CD4-positive, alpha-beta T cell treated with Interferon alpha-2 for 1 hour (primary cell): ENCODE results near the gene MAL.
"Not testable (repeated sequence)": the region's sequence is repeated elsewhere in the genome, so short reads cannot be mapped to it uniquely, and the experiment has no call there.

ENCODE experiments used
- DNase-seq, 2 donors: peaks; one replicate each; pipeline ENCODE4 v3.0.0-alpha.2; 2020 to 2022

MAL gene

DNA sequence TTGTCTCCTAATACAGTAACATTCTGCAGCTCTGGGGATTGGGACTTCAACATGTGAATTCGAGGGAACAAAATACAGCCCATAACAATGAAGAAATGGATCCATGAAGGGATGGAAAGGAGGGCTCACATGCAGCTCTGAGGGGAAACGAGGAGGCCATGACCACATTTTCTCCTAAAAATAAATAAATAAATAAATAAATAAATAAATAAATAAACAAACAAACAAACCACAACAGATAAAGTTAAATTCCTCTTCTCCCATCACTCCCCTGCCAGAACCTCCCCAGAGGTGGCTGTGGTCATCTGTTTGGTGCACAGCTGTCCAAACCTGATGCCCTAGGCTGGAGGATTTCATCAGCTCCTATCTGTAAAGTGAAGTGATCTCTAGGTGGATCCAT lies 42.7 kb downstream of the MAL start:
- no peak for DNase-seq

DNA sequence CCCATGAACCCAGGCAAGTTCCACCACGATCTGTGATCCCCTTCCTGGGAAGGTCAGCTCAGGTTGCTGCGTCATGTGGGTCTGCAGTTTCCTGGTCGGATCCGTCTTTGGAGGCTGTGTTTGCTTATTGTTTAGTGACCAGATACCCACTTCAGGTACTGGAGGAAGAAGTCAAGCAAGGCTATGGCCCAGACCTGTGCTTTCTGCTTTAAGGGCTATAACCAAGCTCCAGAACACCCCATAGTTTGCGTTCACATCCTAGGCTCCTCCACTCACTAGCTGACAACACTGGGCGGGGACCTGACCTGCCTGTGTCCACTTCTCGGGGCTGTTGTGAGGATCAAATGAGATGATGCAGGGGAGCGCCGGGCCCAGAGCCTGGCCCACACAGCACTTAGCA lies 44.0 kb downstream of the MAL start:
- DNase-seq, result no peak

GRCh38 chr2:95071856-95072255 lies 46.3 kb downstream of the MAL start:
- no peak for DNase-seq

DNA sequence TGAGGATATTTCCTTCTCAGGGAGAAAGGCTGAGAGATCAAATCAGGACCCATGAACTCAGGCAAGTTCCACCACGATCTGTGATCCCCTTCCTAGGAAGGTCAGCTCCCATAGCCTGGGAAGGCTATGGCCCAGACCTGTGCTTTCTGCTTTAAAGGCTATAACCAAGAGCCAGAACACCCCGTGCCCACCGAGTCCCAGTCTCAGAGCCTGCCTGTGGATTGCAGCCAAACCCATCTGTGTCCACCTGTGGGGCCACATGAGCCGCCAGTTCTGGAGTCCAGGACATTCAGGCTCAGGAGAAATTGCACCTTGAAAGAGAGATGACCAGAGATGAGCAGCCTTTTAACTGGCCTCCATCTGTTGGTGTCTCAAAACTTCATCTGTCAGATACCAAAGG lies 46.9 kb downstream of the MAL start:
- DNase-seq, result no peak

DNA sequence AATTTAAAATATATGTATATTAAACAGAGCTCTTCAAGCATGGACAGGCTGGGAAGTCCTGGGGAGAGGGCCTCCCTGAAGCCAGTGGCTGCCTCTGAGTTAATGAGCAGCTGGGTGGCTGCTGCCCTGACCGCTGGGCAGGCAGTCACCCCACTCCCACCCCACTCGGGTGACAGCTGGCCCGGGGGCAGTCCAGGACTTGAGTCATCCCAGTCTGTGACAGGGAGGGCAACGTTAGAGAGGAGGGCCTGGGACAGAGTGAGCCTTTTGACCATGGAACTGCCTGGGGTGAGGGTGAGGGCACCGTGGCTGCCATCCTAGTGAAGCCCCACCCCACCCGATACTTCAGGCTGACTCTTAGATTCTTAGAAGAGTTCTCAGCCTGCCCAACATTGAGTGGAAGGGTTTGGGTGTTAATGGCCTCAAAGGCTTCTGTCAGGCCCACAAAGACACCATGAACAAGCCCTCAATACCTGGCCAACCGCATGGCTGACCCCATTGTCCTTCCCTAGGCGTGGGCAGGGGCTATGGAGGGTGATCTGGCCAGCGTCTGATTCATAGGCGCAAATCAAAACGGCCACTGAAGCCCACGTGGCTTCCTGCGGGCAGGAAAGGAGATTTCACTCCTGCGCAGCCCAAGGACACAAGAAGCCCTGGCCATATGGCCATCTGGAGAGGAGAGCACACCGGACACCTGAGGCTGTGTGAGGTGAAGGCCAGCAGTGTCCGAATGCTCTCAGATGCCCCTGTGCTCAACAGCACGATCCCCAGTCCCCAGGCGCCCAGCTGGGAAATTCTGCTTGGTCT lies 48.6 kb downstream of the MAL start:
- no peak for DNase-seq

GRCh38 chr2:95074663-95075439 lies 49.3 kb downstream of the MAL start:
- peak; percentile 72 to 80 for DNase-seq

DNA sequence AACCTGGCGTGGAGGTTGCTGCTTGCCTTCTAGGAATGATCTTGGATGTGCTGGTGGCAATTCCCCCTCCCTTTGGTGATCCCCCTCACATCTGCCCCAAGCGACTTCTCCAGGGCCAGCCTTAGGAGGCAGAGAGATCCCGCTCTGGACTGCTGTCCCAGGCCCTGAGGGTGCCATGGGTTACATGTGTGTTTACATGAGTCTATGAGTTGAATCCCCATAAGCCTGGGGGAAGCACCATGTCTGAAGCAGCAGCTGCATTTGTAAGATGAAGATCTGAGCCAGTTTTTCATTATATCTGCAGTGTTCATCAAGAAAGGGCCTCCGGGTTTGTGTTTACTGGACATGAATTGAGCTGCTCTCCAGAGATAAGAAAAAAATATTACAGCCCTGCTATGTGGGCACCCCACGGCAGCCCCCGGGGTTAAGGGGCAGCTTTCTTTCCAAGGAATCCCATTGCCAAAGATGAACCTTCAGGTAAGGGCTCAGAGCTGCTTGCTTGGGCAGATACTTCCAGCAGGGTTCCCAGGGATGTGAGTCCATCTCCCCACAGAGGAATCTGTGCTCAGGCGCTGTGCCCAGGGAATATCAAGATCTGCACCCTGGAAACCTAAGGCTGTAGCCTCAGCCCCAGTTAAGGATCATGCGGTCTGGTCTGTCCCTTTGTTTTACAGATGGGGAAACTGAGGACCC lies 50.1 kb downstream of the MAL start:
- DNase-seq, result no peak

DNA sequence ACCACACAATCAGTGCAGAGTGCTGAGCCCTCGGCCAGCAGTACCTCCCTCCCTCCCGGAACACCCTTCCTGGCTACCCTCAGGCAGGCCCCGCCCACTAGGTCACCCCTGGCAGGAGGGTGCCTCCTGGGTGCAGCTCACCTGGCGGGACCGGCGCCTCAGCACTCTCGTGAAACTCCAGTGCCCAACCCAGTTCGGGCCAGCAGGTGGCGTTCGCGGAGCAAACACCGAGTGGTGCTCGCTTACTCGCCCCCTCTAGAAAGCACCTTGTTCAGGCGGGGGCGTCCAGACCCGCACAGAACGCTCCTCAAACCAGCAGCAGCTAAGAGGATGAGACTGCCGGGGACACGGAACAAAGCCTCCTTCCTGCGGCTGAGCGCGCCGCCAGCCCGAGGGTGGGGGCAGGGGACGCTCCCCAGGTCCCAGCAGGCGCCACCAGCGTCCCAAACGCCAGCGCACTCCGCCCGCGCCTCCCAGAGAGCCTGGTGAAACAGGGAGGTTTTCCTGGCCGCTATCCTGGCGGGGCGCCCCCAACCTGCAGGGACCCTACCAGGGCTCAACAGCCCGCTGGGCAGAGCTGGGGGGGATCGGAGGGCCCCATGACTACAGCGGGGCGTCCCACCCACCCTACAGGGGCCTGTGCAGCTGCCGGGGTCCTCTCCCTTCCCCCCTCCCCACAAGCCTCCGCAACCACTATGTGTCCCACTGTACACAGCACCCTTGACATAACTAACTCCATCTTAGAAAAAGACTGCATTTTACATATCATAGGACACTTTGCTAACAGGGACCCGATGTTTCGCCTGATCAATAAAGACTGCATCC lies 51.4 kb downstream of the MAL start:
- DNase-seq, result peak; percentile 85 to 92

- DNase-seq, result no peak
These were observed 52.0 kb downstream of the MAL start for GRCh38 chr2:95077530-95077825.

- DNase-seq, result no peak
These were observed 52.5 kb downstream of the MAL start for GRCh38 chr2:95077861-95078603.

- no peak for DNase-seq
These were observed 53.7 kb downstream of the MAL start for GRCh38 chr2:95079199-95079683.

DNA sequence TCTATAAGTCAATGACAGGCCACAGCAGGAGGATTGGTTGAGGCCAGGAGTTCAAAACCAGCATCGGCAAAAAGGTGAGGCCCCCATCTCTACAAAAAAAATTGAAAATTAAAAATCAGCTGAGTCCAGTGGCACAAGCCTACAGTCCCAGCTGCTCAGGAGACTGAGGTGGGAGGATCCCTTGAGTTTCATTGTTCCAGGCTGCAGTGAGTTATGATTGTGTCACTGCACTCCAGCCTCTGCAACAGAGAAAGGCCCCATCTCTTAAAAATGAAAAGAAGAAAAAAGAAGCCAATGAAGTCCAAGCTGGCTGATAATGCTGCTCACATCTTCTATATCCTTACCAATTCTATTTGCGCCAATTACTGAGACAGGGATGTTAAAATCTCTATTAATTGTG lies 57.0 kb downstream of the MAL start:
- DNase-seq, result no peak

DNA sequence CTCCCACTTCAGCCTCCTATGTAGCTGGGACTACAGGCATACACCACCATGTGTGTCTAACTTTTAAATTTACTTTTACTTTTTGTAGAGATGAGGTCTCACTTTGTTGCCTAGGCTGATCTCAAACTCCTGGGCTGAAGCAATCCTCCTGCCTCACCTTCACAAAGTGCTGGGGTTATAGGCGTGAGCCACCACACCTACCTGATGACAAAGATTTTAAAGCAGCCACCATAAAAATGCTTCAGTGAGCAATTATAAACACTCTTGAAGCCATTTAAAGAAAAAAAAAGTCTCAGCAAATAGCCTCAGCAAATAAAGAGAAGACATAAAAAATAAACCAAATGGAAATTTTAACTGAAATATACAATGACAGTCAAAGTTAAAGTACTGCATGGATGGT lies 60.5 kb downstream of the MAL start:
- DNase-seq, result no peak

GRCh38 chr2:95087379-95087778 lies 61.9 kb downstream of the MAL start:
- no peak for DNase-seq

DNA sequence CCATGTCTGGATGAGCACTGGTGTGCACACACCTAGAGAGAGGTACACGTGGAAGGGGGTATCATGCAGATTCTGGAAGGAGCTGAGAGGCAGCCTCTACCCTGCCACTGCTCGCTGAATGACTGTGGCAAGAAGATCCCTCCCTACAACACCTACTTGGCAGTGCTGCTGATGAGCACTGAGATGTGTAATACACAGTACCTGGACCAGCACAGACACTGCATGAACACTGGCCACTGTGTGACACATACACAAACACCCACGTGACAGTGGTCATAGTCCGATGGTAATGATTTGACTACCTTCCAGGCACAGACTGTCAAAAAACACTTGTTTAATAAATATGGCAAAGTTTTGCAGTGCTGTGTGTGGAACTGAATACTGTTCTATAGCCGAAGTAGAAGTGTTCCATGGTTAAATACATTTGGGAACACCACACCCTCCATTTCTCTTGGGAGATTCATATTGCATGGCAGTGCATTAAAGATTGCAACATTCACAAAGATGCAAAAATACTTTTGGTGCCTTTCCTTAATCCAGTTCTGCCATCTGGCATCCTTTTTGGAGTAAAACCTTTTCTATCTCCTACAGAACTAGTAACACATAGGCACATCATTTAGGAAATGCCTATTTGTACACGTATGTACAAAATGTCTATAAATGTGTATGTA lies 66.5 kb downstream of the MAL start:
- DNase-seq, result no peak

DNA sequence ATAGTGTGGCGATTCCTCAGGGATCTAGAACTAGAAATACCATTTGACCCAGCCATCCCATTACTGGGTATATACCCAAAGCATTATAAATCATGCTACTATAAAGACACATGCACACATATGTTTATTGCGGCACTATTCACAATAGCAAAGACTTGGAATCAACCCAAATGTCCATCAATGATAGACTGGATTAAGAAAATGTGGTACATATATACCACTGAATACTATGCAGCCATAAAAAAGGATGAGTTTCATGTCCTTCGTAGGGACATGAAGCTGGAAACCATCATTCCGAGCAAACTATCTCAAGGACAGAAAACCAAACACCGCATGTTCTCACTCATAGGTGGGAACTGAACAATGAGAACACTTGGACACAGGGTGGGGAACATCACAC lies 72.8 kb downstream of the MAL start:
- DNase-seq, result not testable (repeated sequence)

DNA sequence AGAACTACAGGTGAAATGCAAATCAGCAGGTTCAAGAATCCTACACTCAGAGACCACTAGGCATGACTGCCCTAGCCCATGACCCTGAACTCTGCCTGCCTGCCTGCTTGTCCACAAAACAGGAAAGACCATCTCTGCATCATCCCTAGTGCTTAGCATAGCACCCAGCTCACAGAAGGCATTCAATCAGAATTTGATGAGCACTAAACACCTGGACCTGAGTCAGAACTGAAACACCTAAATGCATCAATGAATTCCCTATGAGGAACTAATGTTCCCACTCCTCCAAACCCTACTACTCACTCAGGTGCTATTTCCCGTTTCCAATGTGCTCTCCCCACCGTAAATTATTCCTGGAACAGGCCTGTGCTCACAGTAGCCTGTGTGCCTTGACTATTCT lies 74.4 kb downstream of the MAL start:
- no peak for DNase-seq
